NCI-H524 (cell line): ENCODE results near the gene PATE1.
"Not testable (repeated sequence)": the region's sequence is repeated elsewhere in the genome, so short reads cannot be mapped to it uniquely, and the experiment has no call there.

ENCODE experiments used
- DNase-seq, 2 experiments: peaks; one replicate each; lab custom pipeline; 2025; lab: John Stamatoyannopoulos, UW

PATE1 gene, protein sequence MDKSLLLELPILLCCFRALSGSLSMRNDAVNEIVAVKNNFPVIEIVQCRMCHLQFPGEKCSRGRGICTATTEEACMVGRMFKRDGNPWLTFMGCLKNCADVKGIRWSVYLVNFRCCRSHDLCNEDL

DNA sequence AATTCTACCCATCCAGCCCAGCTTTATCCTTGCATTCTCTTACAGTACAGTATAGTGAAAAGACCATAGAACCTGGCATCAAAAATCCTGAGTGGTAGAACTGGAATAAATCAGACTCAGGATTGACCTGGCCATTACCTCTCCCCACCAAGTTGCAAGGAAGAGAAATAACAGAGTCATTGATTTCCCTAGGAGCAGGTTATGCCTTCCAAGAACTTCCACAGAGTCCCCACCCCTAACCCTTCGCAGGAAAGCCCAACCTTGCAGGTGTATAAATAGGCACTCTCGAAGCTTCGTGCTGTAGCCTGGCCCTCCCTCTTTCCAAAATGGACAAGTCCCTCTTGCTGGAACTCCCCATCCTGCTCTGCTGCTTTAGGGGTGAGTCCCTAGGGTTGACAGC lies at the start of gene PATE1:
Gene PATE1 (plus strand): TSS at position 301 of the 400 bp plus-strand sequence. CDS start 26 bp downstream, at position 327.
- DNase-seq = no peak

DNA sequence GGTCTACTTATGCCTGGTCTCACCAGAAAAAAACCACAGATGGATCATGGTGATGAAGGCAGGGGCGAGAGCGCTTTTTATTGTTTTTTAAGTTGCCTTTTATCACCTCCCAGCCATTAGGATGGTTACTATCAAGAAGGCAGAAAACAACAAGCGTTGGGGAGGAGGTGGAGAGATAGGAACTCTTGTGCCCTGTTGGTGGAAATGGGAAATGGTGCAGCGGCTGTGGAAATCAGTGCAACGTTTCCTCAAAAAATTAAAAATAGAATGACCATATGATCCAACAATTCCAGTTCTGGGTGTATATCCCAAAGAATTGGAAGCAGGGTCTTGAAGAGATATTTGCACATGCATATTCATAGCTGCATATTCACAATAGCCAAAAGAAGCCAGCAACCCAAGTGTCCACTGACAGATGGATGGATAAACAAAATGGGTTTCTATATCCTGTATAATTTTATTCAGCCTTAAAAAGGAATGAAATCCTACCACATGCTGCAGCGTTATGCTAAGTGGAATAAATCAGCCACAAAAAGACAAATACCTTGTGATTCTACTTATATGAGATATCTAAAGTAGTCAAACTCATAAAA lies 45.0 kb upstream of the PATE1 start:
- DNase-seq = no peak

DNA sequence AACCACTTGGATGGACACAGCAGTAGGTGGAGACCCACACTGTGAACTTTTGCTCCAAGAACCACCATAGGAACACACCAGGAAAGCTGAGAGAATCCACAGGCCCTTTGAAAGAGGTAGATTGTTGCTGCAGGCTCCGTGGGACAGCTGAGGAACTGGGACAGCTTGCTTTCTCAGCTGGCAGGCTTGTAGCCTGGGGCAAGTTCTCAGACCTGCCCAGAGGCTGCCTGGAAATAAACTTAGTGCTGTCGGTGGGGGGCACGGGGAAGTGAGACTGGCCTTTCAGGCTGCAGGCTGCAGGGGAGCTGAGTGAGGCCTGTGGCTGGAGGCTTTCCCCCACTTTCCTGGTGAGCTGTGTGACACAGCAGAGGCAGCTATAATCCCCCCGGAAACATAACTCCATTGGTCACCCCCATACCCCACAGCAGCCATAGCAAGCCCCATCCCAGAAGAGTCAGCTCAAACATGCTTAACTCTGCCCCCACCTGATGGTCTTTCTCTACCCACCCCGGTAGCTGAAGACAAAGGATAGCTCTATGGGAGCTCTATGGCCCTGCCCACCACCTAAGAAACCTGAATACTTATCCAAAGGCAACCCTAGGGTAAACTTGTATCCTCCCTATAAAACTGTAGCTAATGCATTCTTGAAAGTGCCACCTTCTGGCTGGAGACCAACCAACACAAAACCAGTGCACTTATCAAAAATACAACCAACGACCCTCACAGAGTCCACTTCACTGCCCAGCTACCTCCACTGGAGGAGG lies 44.0 kb upstream of the PATE1 start:
- peak in 1 of 2 experiments; percentile 1 for DNase-seq

DNA sequence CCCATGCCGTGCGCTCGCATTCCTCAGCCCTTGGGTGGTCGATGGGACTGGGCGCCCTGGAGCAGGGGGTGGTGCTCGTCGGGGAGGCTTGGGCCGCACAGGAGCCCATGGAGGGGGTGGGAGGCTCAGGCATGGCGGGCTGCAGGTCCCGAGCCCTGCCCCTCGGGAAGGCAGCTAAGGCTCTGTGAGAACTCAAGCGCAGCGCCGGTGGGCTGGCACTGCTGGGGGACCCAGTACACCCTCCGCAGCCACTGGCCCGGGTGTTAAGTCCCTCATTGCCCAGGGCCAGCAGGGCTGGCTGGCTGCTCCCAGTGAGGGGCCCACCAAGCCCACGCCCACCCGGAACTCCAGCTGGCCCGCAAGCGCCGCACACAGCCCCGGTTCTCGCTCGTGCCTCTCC lies 41.4 kb upstream of the PATE1 start:
- not testable (repeated sequence) for DNase-seq

DNA sequence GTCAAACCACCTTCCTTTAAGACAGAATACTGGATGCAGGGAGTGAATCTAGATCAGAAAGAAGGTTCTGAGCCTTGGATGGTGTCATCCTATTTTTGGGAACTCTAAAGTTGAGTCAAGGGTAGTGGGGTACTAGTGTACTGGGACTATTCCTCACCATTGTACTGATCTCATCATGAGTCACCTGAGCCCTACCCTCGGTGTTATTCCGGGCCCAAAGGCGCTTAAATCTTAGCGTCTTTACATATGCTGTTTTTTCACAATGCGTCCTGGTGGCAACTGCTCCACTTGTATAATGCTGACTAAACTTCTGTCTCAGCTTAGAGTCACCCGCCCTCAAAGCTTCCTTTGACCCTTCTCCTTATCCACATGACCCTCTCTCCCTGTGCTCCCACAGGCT lies 25.3 kb upstream of the PATE1 start:
- no peak for DNase-seq

DNA sequence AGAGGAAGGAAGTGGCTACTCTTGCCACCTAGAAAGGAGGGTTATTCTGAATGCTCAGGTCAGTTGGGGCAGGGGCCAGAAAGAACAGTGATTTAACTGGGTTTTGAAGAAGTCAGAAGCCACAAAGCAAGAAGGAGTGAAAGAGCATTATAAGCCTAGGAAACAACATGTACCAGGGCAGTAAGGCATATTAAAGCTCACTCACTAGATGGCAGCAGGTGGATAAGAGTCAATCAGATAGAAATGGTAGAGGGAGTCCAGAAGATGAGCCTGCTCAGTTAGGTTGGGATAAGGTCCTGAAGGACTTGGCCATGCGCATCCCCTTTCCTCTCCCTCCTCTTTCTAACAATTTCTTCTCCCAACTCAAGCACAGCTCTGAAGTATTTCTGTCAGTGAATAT lies 22.0 kb upstream of the PATE1 start:
- DNase-seq = peak in 1 of 2 experiments; percentile 6

DNA sequence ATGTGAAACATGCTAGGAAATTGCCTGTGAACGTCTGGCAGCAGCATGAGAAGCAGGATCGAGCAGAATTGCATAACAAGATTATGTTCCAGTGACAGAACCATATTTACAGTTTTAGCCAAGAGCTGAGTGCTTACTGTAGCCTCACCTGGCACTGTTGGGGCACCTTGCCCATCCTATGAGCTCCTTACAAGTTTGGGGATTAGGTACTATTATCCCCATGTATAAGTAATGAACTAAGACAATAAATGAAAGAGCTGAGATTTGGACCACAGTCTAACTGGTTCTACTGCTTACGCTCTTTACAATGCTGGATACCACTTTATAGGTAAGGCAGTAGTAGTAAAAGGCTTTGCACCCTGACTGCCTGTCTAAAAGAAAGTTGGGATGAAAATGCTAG lies 17.1 kb upstream of the PATE1 start:
- no peak for DNase-seq

DNA sequence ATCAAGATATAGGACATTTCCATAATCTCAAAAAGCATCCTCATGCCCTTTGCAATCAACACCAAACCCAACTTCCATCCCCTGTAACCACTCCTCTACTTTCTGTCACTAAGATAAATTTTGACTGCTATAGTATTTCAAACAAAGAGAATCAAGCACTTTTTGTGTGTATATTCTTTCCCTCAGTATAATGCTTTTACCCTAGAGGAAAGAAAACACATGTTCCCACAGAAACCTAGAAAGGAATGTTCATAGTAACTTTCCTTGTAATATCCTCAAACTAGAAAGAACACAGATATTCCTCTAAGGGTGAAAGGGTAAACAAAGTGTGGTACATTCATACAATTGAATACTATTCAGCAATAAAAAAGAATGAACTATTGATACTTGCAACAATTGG lies 5.5 kb upstream of the PATE1 start:
- no peak for DNase-seq

DNA sequence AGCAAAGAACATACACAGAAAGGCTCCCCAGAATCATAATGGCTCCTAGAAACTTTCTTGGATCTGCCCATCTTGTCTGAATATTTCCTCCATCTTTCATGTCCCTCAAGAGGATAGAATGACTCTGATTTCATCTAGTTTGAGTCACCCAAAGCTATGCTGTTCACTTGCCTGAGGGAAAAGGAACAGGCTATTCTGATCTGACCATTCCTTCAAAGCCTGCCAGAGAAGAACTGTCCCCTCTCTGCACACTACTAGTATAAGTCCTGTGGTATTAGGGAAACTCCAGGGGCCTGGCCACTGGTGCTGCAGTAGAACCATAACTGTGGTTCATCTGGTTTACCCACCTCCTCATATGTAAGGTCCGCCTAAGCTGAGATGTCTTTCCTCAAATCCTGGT lies 2.4 kb upstream of the PATE1 start:
- DNase-seq = no peak

DNA sequence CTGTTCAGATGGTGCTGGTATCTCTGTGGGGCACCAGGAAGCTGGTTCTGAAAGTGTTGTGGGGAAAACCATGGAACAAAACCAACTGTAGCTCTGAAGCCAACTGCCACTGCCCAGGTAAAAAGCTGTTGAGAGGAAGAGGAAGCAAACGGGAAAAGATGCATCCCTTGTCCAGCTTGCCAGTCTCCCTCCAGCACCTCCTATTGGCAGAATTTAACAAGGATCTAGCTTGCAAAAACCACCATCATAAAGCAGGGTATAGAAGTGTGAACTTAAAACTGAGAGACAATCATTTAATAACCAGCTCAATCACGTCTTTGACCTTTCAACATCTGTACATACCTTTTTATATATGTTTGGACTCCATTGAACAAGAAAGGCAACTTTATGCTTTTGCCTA lies 4.5 kb downstream of the PATE1 start:
- DNase-seq = no peak

DNA sequence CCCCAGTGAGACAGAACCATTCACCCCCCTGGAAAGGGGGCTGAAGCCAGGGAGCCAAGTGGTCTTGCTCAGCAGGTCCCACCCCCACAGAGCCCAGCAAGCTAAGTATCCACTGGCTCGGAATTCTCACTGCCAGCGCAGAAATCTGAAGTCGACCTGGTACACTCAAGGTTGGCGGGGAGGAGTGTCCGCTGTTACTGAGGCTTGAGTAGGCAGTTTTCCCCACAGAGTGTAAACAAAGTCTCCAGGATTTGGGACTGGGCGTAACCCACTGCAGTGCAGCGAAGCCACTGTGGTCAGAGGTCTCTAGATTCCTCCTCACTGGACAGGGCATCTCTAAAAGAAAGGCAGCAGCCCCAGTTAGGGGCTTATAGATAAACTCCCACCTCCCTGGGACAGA lies 10.0 kb downstream of the PATE1 start:
- DNase-seq = no peak

DNA sequence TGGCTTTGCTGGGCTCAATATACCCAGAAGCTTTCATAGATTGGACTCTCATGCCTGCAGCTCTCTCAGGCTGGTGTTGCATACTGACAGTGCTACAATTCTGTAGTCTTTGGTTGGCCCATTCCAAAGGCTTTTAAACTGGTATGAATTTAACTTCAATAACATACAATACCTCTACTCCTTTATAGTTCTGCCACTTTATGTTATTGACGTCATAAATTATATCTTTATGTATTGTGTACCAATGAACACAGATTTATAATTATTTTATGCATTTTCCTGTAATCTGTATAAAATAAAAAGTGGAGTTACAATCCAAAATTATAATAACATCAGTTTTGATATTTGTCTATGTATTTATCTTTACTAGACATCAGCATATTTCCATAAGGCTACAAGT lies 16.4 kb downstream of the PATE1 start:
- DNase-seq = no peak

DNA sequence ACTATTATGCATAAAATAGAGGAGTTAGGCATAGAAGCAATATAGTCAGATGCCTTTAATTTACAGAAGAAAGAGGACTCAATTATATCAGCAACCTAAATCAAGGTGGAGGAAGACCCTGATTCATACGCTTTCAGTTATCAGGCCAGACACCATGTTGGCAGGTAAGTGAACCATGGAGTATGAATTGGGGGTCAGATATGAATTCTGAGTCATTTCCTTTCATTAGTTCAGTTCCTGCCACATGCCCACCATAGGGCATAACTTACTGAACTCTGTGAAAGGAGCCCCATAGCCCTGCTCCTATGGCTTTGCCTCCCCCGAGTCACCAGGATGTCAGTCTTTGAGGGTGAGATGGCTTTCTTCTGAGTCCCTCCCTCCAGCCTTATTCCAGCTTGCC lies 17.4 kb downstream of the PATE1 start:
- DNase-seq = no peak

DNA sequence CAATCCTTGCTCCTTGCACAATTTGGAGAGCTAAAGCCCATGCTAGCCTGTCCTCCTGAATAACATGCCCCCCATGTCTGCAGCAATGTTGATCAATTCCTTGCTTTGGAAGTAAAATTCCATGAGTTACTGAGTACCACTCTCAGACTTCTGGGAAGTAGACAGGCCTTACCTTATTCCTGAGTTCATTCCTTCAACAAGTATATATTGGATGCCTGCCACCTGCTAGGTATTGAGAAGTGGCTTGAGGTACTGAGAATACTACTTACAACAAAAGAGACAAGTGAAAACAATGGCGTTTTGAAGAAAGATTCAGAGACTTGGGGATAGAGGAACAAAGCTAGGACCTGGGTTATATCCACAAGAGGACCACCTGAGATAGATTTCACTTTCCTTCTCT lies 20.2 kb downstream of the PATE1 start:
- no peak for DNase-seq

DNA sequence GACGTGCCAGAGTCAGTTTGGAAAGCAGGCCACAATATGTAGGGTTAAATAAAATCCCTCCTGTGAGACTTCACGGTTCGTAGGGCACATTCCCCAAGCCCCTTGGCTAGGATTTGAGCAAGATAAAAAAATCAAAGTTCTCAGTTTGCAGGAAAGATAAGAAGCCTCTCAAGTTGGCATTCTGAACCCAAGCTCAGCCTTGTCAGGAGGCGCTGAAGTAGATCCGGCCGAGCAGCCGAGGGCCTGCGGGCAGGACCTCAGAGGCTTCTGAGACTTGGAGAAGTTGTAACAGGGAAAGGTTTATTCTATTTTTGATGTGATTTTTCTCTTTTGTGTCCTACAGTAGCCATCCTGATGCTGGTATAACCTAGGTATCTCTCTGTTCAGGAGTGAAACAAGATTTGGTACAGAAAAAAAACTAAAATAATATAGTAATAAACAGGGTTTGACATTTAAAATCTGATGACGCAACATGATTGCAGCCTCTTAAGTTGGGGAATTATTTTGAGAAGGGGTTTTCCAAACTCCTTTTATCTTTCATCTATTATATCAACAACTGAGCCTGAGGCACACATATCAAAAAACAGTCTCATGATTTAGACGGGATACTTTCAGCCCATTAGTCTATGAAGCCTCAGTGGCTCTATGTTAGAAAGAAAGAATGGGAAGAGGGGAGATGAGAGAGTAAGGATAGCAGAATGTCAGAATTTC lies 22.4 kb downstream of the PATE1 start:
- DNase-seq = no peak

DNA sequence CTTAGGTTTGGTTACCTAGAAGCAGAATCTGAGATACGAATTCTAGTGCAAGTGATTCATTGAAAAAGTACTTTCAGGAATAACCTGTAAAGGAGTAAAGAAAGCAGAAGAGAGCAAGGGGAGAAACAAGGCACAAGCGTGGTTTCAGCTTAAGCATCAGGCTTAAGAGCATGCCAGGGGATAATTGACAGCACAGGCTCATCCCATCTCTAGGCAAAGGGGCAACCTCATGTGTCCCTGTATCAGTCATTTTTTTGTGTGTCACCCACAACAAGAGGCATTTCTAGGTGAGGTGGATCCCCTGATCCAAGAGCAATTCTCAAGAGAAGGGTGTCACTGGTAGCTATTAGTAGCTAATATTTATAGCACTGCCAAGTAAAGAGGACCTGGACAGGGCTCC lies 24.5 kb downstream of the PATE1 start:
- no peak for DNase-seq

DNA sequence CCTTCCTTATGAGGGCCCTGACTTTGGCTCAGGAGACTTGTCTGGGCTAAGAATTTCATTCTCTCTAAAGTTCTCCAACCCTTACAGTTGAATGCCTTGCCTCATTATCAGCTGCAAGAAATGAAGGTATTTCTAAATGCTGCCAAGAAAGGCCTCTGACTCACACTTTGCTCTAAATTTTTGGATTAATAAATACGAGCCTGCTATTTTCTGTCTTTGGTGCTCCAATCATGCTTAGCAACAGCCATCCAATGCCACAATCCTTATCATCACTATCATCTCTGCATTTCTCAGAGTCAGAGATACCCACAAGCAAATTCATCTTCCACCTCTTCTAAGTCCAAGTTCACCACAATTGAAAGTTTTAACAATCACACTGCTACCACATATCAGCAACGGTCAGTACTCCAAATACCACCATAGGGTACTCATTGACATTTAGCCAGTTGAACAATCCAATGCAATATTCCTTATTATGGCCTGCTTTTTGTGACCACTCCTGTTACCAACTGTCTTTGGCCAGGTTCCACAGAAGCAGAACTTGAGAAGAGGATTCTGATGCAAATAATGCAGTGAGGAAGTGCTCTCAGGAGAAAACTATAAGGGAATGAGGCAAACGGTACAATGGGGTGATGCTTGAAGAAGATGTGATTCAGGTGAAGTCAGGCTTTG lies 26.9 kb downstream of the PATE1 start:
- DNase-seq = no peak

DNA sequence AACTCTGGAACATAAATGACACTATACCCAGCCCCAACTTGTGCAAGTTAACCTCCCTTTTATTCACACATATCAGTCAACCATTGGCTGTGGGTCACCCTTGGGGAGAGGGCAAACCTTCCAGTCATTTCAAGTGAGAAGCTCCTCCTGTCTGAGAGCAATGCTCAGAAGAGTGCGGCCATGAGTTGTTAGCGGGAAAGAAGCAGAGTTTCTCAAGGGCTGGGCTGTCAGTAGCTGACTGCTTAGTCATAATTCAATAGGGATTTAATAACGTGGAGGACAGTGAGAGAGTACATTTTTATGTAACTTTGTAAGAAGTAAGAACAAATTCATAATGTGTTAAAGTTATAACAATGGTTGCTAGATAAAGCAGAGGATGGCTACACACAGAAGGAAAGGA lies 27.4 kb downstream of the PATE1 start:
- no peak for DNase-seq

DNA sequence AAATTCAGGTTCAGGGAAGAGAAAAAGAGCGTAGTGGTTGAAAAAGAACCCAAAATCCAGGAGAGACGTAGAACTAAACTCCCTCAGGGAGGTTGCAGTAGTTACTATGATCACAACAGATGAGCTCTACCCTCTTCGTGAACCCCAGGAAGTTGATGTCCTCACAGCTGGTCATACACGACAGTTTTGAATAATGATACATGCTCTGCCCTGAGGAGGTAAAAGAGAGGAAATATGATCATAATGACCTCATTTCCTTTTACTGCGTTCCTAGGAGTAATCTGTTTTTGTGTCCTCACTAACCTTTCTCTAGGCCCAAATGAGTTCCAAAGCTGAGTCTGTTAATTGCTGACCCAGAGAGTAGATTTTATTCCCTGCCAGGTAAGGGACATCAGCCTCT lies 31.2 kb downstream of the PATE1 start:
- DNase-seq = no peak

DNA sequence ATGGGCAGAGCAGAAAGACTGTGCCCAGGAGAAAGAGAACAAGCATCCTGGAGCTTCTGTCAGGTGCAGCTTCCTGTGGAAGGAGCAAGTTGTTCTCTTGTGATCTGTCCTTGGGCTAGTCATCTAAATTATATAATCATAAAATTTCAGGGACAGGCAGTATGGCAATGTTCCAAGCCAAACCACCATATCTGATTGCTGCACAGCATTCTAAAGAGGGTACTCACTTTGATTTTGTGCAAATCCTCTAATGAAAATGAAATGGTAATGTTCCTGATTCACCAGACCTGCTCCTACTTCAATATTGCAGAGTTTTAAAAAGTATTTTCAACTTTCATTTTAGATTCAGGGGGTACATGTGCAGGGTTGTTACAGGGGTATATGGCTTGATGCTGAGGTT lies 32.6 kb downstream of the PATE1 start, which contains the start of gene PATE2:
Gene PATE2 (minus strand): TSS at position 101 of the 400 bp plus-strand sequence. CDS start 55 bp downstream, at position 46.
- no peak for DNase-seq

DNA sequence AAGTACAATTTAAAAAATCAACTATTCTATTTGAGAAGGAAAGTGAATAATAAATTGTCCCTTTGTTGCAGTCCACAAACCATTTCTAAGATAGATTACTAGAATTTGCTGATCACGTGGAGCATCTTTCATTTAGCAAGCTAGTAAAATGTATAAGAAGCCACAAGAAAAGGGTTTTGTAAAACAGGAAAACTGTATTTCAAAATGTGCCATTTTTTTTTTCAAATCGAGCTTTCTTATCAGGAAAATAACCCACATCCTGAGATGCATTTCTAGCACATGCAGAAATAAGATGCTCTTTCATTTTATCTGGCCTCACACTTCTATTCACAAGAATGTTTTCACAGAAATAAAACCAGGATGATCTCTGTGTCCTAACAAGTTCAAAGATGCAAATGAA lies 38.6 kb downstream of the PATE1 start:
- no peak for DNase-seq

DNA sequence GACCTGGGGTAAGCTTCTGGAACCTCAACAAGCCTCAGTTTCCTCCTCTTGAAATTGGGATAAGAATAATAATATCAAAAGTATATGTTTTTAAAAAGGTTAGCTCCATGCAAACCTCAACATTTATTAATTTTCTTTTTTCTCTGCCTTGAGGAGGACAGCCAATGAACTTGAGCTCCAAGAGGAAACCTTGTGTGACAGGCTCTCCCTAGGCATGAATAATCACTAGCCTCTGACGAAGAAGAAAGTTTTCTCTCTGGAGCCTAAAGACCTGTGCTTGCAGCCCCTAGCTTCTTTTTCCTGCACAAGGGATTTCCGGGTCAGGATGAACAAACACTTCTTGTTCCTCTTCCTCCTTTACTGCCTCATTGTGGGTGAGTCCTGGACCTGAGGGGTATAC lies 41.7 kb downstream of the PATE1 start, which contains the start of gene PATE3:
Gene PATE3 (plus strand): TSS at position 301 of the 400 bp plus-strand sequence. CDS start 25 bp downstream, at position 326.
- DNase-seq = no peak
